GM19099 (cell line): ENCODE measurements around the gene GALNT17.

Experiments used
- POLR2A ChIP-seq: IDR thresholded peaks from 3 replicates; pipeline ENCODE4 v1.6.1; 2011; ENCODE audit warnings: low read depth; ENCODE audit not compliant: insufficient read length; ENCODE audit errors: extremely low read depth

Gene GALNT17

GRCh38 chr7:71350680-71351079 lies 218.7 kb downstream of the GALNT17 start:
- no peak for TF ChIP-seq POLR2A

DNA sequence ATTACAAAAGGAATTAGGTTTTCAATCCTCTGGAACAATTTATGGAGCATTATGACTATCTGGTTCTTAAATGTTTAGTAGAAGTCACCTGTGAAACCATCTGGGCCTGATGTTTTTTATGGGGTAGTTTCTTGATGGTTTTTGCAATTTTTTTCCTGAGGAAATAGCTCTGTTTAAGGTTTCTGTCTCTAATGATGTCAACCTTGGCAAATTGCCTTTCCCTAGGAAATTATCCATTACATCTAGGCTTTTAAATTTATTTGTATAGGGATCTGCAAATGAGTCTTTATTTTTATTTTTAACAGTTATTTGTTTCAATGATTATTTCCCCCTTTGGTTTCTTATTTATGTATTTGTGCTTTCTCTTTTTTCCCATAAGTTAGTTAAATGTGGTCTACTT lies 222.8 kb downstream of the GALNT17 start:
- TF ChIP-seq POLR2A, result no peak

DNA sequence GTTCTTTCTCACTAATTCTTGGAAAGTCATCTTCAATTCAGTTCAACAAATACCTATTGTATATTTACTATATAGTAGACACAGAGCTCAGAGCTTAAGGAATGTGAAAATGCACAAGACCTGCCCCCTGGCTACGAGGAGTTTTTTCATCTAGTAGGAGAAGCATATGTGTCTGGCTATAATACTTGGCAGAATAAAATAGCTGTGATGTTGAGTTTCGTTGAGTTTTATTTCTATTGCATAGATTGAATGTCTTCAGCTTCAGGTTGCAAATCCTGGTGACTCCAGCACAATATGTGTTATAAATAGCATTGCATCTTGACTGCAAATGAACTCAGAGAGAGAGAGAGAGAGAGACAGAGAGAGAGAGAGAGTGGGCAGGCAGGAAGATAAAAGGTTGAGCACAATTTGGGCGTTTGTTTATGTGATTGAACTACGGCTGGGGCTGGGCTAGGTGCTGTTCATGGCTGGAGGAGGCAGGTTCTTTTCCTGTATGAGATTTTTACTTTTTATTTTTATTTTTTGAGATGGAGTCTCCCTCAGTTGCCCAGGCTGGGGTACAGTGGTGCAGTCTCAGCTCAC lies 229.6 kb downstream of the GALNT17 start:
- TF ChIP-seq POLR2A, result no peak

DNA sequence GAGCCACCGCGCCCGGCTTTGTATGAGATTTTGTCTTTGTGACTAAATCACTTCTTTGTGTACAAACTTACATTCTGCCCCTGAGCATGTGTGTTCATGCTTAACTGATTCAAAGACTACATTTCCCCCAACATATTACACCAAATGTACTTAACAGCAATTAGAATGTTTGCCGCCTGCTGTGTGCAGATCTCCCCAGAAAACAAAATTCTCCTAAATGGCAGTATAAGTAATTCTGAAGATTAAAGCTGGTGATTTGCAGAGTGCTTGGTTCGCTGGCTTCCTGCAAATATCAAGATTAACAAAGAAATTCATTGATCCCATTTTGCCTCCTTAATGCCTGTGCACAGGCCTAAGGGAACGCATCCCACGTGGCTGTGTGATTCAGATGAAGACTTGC lies 230.3 kb downstream of the GALNT17 start:
- TF ChIP-seq POLR2A, result no peak

DNA sequence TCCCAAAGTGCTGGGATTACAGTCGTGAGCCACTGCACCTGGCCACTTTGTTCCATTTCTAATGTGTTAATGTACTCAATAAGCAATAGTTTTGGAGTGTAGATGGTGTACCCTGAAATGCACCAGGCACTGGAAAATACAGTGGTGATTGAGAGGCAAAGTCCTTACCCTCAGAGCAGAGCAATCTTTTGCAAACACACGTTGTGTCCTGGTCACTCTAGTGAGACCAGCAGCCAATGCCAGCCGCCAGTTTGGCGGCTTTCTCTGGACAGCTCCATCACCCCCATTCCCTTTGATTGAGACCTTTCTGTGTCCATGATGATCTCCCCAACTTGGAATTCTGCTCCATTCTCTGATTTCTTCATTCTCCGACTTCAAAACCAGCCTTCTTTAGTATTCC lies 231.3 kb downstream of the GALNT17 start:
- no peak for TF ChIP-seq POLR2A

GRCh38 chr7:71363627-71364026 lies 231.7 kb downstream of the GALNT17 start:
- no peak for TF ChIP-seq POLR2A

GRCh38 chr7:71364551-71364950 lies 232.6 kb downstream of the GALNT17 start:
- TF ChIP-seq POLR2A, result no peak

- TF ChIP-seq POLR2A, result no peak
Measured at GRCh38 chr7:71372991-71373390, 241.0 kb downstream of the GALNT17 start.

DNA sequence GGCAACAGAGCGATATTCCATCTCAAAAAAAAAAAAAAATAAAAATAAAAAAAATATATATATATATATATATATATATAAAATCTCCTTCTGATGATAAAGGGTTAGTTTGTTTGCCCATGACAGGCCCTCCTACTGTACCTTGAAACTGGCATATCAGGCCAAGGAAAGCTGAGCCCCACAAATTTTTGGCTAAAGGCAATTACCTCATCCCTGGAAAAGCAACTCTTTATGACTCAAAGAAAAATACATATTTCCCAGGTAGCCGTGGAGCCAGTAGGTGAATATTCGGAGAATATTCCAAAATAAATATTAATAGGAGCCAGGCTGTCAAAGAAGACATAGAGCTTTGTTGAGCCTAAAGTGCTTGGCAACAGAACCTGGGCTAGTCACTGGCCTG lies 245.1 kb downstream of the GALNT17 start:
- no peak for TF ChIP-seq POLR2A

DNA sequence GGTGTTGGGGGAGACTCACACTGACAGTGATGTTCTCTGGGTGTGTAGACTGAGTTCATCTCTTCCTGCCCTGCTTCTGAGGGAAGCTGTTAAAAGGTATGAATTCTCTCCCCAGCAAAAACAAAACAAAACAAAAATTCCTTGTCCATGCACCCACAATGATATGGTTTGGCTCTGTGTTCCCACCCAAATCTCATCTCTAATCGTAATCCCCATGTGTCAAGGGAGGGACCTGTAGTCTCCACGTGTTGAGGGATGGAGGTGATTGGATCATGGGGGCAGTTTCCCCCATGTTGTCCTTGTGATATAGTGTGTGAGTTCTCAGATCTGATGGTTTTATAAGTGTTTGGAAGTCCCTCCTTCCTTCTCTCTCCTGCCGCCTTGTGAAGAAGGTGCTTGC lies 245.5 kb downstream of the GALNT17 start:
- TF ChIP-seq POLR2A, result no peak

DNA sequence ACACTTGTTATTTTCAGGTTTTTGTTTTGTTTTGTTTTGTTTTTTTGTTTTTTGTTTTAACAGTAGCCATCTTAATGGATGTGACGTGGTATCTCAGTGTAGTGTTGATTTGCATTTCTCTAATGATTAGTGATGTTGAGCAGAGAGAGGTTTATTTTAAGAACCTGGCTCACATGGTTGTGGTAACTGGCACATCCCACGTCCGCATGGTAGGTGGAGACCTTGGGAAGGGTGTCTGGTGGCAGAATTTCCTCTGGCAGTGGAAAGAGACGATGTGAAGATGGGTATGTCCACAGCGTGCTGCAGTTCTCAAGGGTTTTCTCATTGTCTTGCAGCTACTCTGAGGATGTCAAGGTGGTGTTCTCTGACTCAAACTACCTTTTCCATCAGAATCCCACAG lies 252.2 kb downstream of the GALNT17 start:
- no peak for TF ChIP-seq POLR2A

DNA sequence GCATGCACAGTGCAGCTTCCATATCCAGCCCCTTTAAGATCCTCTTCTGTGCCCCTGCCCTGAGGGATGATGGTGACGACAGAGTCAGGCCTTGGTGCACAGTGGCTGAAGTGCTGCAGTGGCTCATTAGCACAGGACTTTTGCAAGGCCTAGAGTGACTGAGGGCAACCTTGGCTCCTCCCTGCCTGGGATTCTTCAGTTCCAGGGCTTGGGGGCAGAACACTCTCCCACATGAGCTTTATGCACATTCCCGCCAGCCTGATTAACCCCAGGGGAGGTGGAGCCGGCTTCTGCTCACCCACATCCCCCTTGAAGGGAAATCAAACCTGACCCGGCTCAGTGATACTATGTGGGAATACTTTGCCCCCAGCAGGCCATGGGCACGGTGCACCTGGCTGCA lies 253.4 kb downstream of the GALNT17 start:
- TF ChIP-seq POLR2A, result no peak

DNA sequence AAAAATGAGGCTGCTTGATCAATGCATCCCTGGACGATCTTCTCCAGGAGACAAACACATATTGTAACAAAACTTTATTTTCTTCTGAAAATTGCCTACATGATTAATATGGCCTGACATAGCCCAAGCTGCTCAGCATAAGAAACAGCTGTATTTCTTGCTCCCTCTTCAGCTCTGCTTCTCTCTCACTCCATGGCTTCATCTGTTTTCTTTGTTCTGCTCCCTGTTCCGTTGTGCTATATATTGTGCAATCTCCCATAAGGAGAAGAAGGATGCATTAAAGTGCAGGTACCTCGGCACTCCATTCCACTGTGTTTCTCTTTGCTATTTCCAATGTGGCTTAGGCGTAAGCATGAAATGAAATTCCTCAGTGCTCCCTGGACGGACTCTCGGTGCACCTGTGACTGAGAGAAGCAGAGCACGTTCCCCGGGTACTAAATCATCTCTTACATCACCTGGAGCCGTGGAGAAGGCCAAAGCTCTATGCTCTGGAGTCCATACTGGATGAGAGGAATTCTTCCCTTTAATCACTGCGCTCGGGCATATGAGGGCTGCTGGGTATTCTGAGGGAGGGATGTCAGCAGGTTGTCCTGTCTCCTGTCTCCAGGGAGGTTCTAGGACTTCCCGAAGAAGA lies 254.3 kb downstream of the GALNT17 start:
- no peak for TF ChIP-seq POLR2A

GRCh38 chr7:71388181-71388580 lies 256.2 kb downstream of the GALNT17 start:
- no peak for TF ChIP-seq POLR2A

- TF ChIP-seq POLR2A, result no peak
Measured at GRCh38 chr7:71389976-71390375, 258.0 kb downstream of the GALNT17 start.

GRCh38 chr7:71393661-71394060 lies 261.7 kb downstream of the GALNT17 start:
- no peak for TF ChIP-seq POLR2A

- no peak for TF ChIP-seq POLR2A
Measured at GRCh38 chr7:71402684-71403083, 270.7 kb downstream of the GALNT17 start.
